ENCODE data around the gene EPHA10. TPM values are rescaled to one million over a fixed set of nuclear protein-coding genes. Genes with fewer than 3 reads are reported as not detected.
"Not testable (repeated sequence)": the region's sequence is repeated elsewhere in the genome, so short reads cannot be mapped to it uniquely, and the experiment has no call there.

Gene EPHA10
- total and polyA plus RNA-seq, 2 donors = 0.05 to 0.15 TPM

DNA sequence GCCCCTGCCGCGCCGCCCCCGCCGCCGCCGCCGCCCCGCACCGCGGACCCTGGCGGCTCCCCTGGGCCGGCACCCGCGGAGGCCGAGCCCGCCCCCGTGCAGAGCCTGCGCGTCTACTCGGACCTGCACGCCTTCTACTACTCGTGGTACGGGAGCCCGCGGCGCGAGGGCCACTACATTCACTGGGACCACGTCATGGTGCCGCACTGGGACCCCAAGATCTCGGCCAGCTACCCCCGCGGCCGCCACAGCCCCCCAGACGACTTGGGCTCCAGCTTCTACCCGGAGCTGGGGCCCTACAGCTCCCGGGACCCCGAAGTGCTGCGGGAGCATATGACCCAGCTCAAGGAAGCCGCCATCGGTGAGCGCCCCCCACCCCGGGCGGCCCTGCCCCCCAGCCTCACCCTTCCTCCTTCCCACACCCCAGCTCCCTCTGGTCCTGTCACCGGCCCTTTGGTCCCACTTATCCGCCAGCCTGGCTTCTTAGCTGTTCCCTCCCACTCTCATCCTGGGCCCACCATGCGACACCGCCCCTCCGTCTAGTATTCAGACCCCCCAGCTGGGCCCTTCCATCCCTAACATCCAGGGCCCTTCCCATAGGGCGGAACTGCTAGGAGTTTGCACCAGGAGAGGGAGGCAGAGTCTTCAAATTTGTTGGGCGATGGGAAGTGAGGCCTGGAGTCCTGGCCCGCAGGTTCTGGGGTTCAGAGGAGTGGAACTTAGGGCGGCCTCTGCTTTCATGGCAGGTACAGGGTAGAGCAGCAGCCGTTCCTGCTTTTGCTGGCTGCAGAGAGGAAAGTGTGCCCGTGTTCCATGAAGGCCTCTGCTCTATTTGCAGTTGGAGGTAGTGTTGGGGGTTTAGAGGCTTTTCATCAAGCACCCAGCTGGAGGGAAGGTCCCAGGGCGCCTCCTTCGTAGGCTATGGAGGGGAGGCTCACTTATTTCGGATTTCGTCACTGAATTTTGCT is 29.7 kb upstream of the EPHA10 start:
- DNase-seq (ENCODE audit: extremely low spot score) = no peak
- H3K4me3 ChIP-seq (ENCODE audit: low read depth, low read length) = peak overlapping the region; percentile 68
- WGBS = 9% methylated on average over 59 of the region's 59 CpGs
- no peak overlapping the region for H3K27ac ChIP-seq (ENCODE audit: low read depth)
- H3K4me1 ChIP-seq (ENCODE audit: insufficient read depth) = peaks cover 5% of the 10 kb centered on the region
- H3K36me3 ChIP-seq (ENCODE audit: insufficient read depth) = no peaks in the 10 kb centered on the region

DNA sequence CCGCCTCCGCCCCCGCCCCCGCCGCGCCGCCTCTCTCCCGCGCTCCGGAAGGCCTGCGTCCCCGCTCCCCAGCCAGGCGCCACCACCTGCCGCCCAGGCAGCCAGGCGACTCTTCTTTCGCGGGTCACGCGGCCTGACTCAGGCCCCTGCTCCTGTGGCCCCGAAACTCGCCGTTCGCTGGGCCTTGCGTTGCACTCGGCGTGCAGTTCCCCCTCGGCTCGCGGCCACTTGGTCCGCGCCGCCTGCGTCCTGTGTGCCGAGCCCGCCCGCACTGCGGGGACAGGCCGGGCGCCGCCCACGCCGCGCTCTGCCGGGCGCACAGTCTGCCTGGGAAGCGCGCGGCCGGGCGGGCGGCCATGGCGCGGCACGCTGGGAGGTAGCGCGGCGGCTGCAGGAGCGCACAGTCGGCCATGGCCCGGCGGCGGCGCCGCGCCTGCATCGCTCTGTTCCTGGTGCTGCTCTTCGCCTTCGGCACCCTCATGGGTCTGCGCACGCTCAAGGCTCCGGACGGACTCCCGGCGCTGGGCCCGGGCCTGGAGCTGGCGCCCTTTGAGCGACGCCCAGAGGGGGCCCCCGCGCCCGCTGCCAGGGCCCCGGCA is 29.0 kb upstream of the EPHA10 start, which contains the start of gene MANEAL:
Gene MANEAL, plus strand, starts transcription at position 75 of the 599 bp plus-strand sequence. Its CDS starts 336 bp downstream, at position 411.
- peak within 1 kb of the TSS; percentile 68 for H3K4me3 ChIP-seq (ENCODE audit: low read depth, low read length)
- under 1% methylated on average over 80 of the region's 82 CpGs for whole genome bisulfite sequencing
- H3K36me3 ChIP-seq (ENCODE audit: insufficient read depth) = no peaks in the 10 kb centered on the region
- peaks cover 5% of the 10 kb centered on the region for H3K4me1 ChIP-seq (ENCODE audit: insufficient read depth)
- no peak for DNase-seq (ENCODE audit: extremely low spot score)
- H3K27ac ChIP-seq (ENCODE audit: low read depth) = no peak within 1 kb of the TSS

DNA sequence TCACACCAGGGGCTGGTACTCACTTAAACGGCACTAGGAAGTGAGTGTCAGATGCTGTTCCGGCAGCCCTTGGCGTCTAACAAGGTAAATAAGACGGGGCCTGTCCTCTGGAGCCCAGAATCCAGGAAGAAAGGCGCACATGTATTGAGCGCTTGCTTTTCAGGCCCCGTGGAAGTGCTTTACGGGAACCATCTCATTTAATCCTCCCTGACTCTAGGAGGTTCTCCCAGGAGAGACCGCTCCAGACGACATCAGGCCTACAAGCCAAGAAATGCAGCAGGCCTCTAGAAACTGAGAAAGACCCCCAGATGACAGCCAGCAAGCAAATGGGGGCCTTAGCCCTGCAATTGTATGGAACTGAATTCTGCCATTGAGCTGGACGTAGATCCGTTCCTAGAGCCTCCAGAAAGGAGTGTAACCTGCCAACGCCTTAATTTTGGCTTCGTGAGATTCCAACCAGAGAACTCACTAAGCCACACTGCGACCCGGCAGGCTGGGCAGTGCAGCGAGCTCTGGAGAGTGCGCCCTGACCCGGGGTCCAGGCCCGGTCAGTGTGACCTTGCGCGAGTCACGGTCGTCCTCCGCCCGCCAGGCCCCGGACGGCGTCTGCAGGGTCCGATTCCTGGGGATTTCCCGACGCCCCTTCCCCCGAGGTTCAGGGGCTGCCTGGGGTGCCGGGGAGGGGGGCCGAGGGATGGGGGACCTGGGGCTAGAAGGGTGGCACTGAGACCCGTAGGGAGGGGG is 28.2 kb upstream of the EPHA10 start:
- Histone ChIP-seq H3K4me3 (ENCODE audit: low read depth, low read length) (peak overlapping the region; percentile 68), H3K4me1 (ENCODE audit: insufficient read depth) (peaks cover 5% of the 10 kb centered on the region), H3K27ac (ENCODE audit: low read depth) (no peak overlapping the region), H3K36me3 (ENCODE audit: insufficient read depth) (no peaks in the 10 kb centered on the region)
- DNase-seq (ENCODE audit: extremely low spot score) = no peak
- 33% methylated on average over 36 of the region's 36 CpGs for WGBS

DNA sequence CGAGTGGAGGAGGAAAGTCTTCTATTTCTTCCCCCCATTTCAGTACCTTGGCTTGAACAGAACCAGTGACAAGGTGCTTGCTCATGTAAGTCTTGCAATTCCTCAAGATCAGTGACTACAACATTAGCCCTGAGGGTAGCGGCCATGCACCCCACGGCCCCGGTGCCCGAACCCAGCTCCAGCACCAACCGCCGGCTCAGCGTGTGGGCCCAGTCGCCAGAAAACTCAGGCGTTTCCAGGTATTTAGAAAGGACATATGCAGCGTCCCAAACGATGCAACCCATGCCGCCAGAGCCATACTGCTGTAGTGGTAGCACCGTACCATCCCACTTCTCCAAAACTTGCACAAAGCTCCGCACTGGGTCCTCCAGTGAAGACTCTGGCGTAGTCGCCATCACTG is 17.6 kb upstream of the EPHA10 start:
- H3K4me1 ChIP-seq (ENCODE audit: insufficient read depth) = no peaks in the 10 kb centered on the region
- no peaks in the 10 kb centered on the region for H3K36me3 ChIP-seq (ENCODE audit: insufficient read depth)
- no peak for DNase-seq (ENCODE audit: extremely low spot score)
- WGBS = 77% methylated on average over 17 of the region's 17 CpGs
- no peak overlapping the region for H3K27ac ChIP-seq (ENCODE audit: low read depth)
- H3K4me3 ChIP-seq (ENCODE audit: low read depth, low read length) = no peak overlapping the region

DNA sequence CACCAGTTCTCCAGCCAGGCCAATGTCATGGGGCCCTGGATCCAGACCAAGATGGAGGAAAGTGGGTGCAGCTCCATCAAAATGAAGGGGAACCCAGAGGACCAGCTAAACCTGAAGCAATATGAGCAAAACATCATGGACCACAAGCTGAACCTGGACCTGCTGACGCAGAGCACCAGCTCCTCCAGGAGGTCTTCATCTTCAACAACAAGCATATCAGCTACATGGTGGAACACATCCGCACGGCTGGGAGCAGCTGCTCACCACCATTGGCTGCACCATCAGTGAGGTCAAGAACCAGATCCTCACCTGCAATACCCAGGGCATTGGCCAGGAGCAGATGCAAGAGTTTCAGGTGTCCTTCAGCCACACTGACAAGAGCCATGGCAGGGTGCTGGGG is 13.7 kb upstream of the EPHA10 start:
- WGBS = 87% methylated on average over 3 of the region's 3 CpGs
- Histone ChIP-seq H3K4me3 (ENCODE audit: low read depth, low read length) (no peak overlapping the region), H3K36me3 (ENCODE audit: insufficient read depth) (no peaks in the 10 kb centered on the region), H3K27ac (ENCODE audit: low read depth) (no peak overlapping the region), H3K4me1 (ENCODE audit: insufficient read depth) (no peaks in the 10 kb centered on the region)
- DNase-seq (ENCODE audit: extremely low spot score) = no peak

DNA sequence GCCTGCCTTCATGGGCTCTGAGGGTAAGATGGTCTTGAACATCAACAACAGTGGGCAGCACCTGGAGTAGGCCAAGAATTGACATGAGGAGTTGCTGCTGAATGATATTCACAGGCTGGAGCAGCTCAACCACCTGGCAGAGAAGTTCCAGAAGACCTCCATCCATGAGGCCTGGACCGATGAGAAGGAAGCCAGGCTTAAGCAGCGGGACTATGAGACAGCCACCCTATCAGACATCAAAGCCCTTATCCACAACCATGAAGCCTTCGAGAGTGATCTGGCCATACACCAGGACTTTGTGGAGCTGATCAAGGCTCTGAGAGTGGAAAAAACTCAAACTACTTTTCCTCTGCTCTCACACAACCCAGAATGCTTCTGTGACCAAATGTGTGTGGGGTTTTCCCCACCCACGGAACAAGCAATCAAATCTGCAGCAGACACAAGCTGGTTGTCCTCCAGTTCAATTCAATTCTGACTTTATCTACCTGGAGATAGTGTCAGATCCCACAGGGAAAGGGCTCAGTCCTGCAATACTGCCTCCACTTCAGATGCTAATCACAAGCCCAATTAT is 12.1 kb upstream of the EPHA10 start:
- H3K4me3 ChIP-seq (ENCODE audit: low read depth, low read length) = no peak overlapping the region
- no peak overlapping the region for H3K27ac ChIP-seq (ENCODE audit: low read depth)
- DNase-seq (ENCODE audit: extremely low spot score) = no peak
- no peaks in the 10 kb centered on the region for H3K36me3 ChIP-seq (ENCODE audit: insufficient read depth)
- H3K4me1 ChIP-seq (ENCODE audit: insufficient read depth) = no peaks in the 10 kb centered on the region
- 71% methylated on average over 4 of the region's 4 CpGs for WGBS

DNA sequence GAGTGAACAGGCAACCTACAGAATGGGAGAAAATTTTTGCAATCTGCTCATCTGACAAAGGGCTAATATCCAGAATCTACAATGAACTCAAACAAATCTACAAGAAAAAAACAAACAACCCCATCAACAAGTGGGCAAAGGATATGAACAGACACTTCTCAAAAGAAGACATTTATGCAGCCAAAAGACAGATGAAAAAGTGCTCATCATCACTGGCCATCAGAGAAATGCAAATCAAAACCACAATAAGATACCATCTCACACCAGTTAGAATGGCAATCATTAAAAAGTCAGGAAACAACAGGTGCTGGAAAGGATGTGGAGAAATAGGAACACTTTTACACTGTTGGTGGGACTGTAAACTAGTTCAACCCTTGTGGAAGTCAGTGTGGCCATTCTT is 6.5 kb upstream of the EPHA10 start:
- not testable (repeated sequence) for H3K4me1 ChIP-seq (ENCODE audit: insufficient read depth); H3K36me3 ChIP-seq (ENCODE audit: insufficient read depth); H3K4me3 ChIP-seq (ENCODE audit: low read depth, low read length); H3K27ac ChIP-seq (ENCODE audit: low read depth); DNase-seq (ENCODE audit: extremely low spot score)

DNA sequence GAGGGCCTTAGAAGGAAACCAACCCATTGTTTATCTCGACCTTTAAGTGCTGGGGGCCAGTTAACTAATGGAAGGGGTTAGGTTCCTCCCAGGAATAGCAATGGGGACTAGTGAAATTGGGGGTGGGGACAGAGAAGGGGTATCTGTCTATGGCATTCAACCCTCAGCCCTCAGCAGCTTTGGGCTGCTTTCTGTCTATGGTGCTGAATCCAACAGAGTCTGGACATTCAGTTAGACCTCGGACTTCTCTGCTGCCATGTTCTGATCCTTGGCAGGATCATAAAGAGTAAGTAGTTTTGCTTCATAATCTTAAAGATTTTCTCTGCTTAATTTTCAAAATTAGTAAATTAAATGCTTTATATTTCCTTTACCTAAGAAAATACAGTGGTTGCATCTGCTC is 2.6 kb upstream of the EPHA10 start:
- H3K36me3 ChIP-seq (ENCODE audit: insufficient read depth) = no peaks in the 10 kb centered on the region
- no peak overlapping the region for H3K27ac ChIP-seq (ENCODE audit: low read depth)
- H3K4me3 ChIP-seq (ENCODE audit: low read depth, low read length) = no peak overlapping the region
- WGBS = 8% methylated on average over 2 of the region's 2 CpGs
- DNase-seq (ENCODE audit: extremely low spot score) = no peak
- no peaks in the 10 kb centered on the region for H3K4me1 ChIP-seq (ENCODE audit: insufficient read depth)

DNA sequence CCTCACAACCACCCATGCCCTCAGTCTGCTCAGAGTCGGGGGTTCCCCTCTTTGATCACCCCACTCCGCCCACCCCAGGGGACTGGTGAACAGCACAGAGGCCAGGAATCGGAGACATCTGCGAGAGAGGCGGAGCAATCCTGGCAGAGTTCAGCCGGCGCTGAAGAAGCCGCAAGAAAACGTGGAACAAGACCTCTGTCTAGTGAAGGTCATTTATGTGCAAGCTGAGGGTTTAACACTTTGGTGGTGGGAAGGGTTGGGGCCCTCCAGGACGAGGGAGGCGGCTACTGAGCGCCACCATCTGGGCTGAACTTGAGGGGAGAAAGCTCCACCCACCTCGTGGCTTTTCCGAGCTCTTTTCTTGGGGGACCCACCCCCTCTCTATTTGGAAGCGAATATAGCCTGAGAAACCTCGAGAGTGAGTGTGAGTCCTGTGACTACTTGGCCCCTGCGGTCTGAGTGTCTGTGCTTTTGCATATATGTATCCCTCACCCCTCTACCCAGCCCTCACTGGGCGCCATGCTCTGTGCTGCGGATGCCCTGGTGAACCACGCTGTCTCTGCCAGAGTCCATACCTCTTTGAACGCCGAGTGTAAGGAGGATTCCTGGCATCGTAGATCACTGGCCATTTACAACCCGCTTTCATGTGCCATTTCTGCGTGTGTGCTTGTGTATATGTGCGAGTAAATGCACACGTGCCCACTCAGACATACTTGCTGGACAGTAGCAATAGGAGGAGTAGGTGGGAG is 1.2 kb upstream of the EPHA10 start:
- Histone ChIP-seq H3K4me1 (ENCODE audit: insufficient read depth) (no peaks in the 10 kb centered on the region), H3K4me3 (ENCODE audit: low read depth, low read length) (no peak overlapping the region), H3K27ac (ENCODE audit: low read depth) (no peak overlapping the region), H3K36me3 (ENCODE audit: insufficient read depth) (no peaks in the 10 kb centered on the region)
- WGBS = 6% methylated on average over 27 of the region's 27 CpGs
- DNase-seq (ENCODE audit: extremely low spot score) = no peak

DNA sequence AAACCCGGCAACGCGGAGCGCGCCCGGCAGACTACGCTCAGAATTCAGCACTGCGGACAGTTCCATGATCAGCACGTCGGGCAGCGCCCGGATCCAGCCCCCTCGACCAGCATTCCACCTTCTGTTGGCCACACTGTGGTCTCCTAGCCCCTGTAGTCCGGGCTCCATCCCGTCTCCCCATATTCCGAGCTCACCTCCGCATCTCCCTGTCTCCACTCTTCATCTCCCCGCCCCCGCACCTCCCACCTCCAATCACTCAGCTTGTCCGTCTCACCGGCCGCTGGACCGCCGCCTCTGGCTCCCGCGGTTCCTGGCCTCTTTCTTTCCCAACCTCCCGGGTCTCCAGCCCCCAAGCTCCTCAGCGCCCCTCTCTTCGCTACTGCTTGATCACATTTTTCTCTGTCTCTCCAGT is 500 bp downstream of the EPHA10 start:
- Histone ChIP-seq H3K36me3 (ENCODE audit: insufficient read depth) (no peaks in the 10 kb centered on the region), H3K4me1 (ENCODE audit: insufficient read depth) (no peaks in the 10 kb centered on the region), H3K27ac (ENCODE audit: low read depth) (no peak overlapping the region), H3K4me3 (ENCODE audit: low read depth, low read length) (no peak overlapping the region)
- WGBS = 3% methylated on average over 29 of the region's 29 CpGs
- DNase-seq (ENCODE audit: extremely low spot score) = no peak

DNA sequence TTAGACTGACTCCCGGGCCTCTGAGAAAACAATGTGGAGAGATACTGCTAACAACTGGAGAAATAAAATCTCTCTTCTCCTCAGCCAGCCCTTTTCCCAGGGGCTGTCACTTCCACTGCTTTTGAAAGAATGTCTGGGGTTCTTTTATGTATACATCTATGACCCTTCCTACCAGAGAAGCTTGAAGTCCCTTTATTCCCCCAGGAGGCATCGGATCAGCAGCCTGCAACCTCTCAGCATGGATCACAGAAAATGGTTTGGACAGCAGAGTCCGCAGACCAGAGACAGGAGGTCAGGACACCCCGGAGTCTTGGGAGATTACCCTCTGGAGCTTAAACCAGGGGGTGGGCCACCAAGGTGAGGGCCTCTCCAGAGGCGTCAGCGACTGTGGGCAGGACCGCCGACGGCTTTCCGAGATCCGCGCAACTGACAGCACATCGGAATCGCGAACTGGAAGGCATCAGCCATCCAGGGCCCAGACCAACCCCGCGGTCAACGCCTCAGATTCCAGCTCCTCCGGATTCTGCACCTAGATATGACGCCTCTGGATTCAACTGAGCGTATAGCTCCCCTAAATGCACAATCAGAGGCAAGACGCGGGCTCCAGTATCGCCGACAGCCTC is 1.0 kb downstream of the EPHA10 start:
- no peaks in the 10 kb centered on the region for H3K36me3 ChIP-seq (ENCODE audit: insufficient read depth)
- H3K27ac ChIP-seq (ENCODE audit: low read depth) = no peak overlapping the region
- no peaks in the 10 kb centered on the region for H3K4me1 ChIP-seq (ENCODE audit: insufficient read depth)
- H3K4me3 ChIP-seq (ENCODE audit: low read depth, low read length) = no peak overlapping the region
- DNase-seq (ENCODE audit: extremely low spot score) = no peak
- 24% methylated on average over 25 of the region's 25 CpGs for WGBS

DNA sequence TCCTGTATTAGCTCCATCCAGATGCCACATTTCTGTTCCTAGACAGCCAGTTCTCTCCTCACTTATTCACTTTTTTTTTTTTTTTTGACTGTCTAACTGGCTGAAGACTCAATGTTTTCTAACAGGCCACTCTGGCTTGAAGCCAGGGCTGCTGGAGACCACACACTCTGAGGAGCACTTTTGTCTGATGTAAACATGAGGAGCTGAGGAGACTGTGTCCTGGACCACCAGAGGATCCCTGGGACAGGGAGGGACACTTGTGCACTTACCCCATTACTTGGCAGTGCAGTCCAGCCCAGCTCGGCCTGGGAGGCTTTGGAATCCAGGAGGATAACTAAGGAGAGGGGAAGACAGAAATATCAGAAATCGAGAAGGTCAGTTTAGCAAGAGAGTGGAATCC is 2.4 kb downstream of the EPHA10 start:
- no peaks in the 10 kb centered on the region for H3K36me3 ChIP-seq (ENCODE audit: insufficient read depth)
- no peak overlapping the region for H3K4me3 ChIP-seq (ENCODE audit: low read depth, low read length)
- H3K27ac ChIP-seq (ENCODE audit: low read depth) = no peak overlapping the region
- WGBS = 72% methylated on average over 2 of the region's 2 CpGs
- no peak for DNase-seq (ENCODE audit: extremely low spot score)
- no peaks in the 10 kb centered on the region for H3K4me1 ChIP-seq (ENCODE audit: insufficient read depth)
